SU-DHL-6 (cell line): ENCODE results near the gene DLL4.

Source experiments
- H2AFZ ChIP-seq: fragments of 200-600 bp; sonication (generic); 2 replicates; pipeline ENCODE4 v1.6.1; 2014; ENCODE audit warnings: low read depth, mild to moderate bottlenecking, moderate library complexity, mixed read lengths, antibody characterized with exemption, low read length; ENCODE audit not compliant: severe bottlenecking
- H3F3A ChIP-seq: fragments of 200-600 bp; shearing (Covaris generic); 2 replicates; pipeline ENCODE4 v1.6.0; 2016; ENCODE audit warnings: antibody characterized with exemption, mild to moderate bottlenecking; ENCODE audit not compliant: insufficient read depth
- H3K27ac ChIP-seq: fragments of 200-600 bp; sonication (generic); 2 replicates; pipeline ENCODE4 v1.5.1; 2016; ENCODE audit warnings: low read depth, mild to moderate bottlenecking, low read length, moderate library complexity, mixed read lengths
- H3K27me3 ChIP-seq: fragments of 200-600 bp; sonication (generic), shearing (Covaris generic); 2 replicates; pipeline ENCODE4 v1.6.0; 2014; ENCODE audit warnings: mild to moderate bottlenecking, low read length
- H3K36me3 ChIP-seq: fragments of 200-600 bp; sonication (generic); 2 replicates; pipeline ENCODE4 v1.6.1; 2014; ENCODE audit warnings: mild to moderate bottlenecking, low read length, mixed read lengths
- H3K4me2 ChIP-seq: fragments of 300-600, 200-600 bp; shearing (Covaris generic), sonication (generic); 2 replicates; pipeline ENCODE4 v1.6.0; 2014; ENCODE audit warnings: low read length, low read depth, mild to moderate bottlenecking; ENCODE audit not compliant: poor library complexity, severe bottlenecking
- H3K4me3 ChIP-seq: fragments of 200-600 bp; sonication (generic); 2 replicates; pipeline ENCODE4 v1.5.1; 2014; ENCODE audit warnings: antibody characterized with exemption, low read length, mild to moderate bottlenecking, mixed read lengths; ENCODE audit not compliant: insufficient read depth, poor library complexity, severe bottlenecking
- H3K79me2 ChIP-seq: fragments of 200-600 bp; sonication (generic); 2 replicates; pipeline ENCODE4 v1.6.1; 2014; ENCODE audit warnings: mild to moderate bottlenecking, low read length, moderate library complexity; ENCODE audit not compliant: insufficient read depth
- H3K9ac ChIP-seq: fragments of 200-600 bp; sonication (generic); 2 replicates; pipeline ENCODE4 v1.7.0; 2014; ENCODE audit warnings: mild to moderate bottlenecking, low read length
- H3K9me2 ChIP-seq: fragments of 200-600 bp; sonication (generic); replicated peaks from 2 replicates; pipeline ENCODE4 v1.6.1; 2014; ENCODE audit warnings: low read length; ENCODE audit not compliant: insufficient read depth
- H3K9me3 ChIP-seq: fragments of 200-600 bp; sonication (generic); 2 replicates; pipeline ENCODE4 v1.6.1; 2014; ENCODE audit warnings: low read length, mixed read lengths; ENCODE audit not compliant: insufficient read depth
- H4K20me1 ChIP-seq: fragments of 200-600 bp; sonication (generic); 2 replicates; pipeline ENCODE4 v1.6.1; 2014; ENCODE audit warnings: low read depth, mild to moderate bottlenecking, antibody characterized with exemption, low read length, moderate library complexity, mixed read lengths
- CTCF ChIP-seq: fragments of 200-600 bp; sonication (generic); IDR thresholded peaks from one replicate; pipeline ENCODE4 v1.5.1; 2017; ENCODE audit warnings: antibody characterized with exemption, mild to moderate bottlenecking, low read length, moderate library complexity; ENCODE audit not compliant: insufficient read depth, poor library complexity, severe bottlenecking
- EZH2phosphoT487 ChIP-seq: fragments of 200-600 bp; sonication (generic), shearing (Covaris generic); conservative IDR thresholded peaks from 2 replicates; pipeline ENCODE4 v1.6.1; 2018; ENCODE audit warnings: mild to moderate bottlenecking, antibody characterized with exemption, low read length, moderate library complexity, mixed read lengths

DLL4 gene

GRCh38 chr15:40893733-40894680 is 35.1 kb upstream of the DLL4 start, which contains the start of gene VPS18:
VPS18 (plus strand) TSS chr15:40894450; CDS start chr15:40894769, 319 bp downstream.
- H3K4me3 ChIP-seq, result peak within 1 kb of the TSS; percentile 91
- peak within 1 kb of the TSS; percentile 5 for H3K27ac ChIP-seq
- no peaks in the 10 kb centered on the region for H3K27me3 ChIP-seq
- peak within 1 kb of the TSS; percentile 98 for H2AFZ ChIP-seq
- H3K36me3 ChIP-seq, result no peaks in the 10 kb centered on the region
- H3K4me2 ChIP-seq, result peak within 1 kb of the TSS; percentile 91
- peaks cover 12% of the 10 kb centered on the region; the same call in 1 of the 2 replicates for H3K79me2 ChIP-seq
- no peaks in the 10 kb centered on the region for H3K9me3 ChIP-seq
- no peaks in the 10 kb centered on the region for H3K9me2 ChIP-seq
- TF ChIP-seq EZH2phosphoT487, result no peak
- peak; percentile 28 for TF ChIP-seq CTCF
- H4K20me1 ChIP-seq, result no peaks in the 10 kb centered on the region
- peak within 1 kb of the TSS; percentile 85 for H3K9ac ChIP-seq
- H3F3A ChIP-seq, result 0 out of 2 replicates have a peak, but pooled peaks cover 3% of the 10 kb centered on the region

GRCh38 chr15:40894681-40895448 is 34.3 kb upstream of the DLL4 start:
- Histone ChIP-seq H4K20me1 (no peaks in the 10 kb centered on the region), H2AFZ (peak overlapping the region; percentile 45), H3K9ac (peak overlapping the region; percentile 85), H3K4me2 (peak overlapping the region; percentile 91), H3K27me3 (no peaks in the 10 kb centered on the region), H3K27ac (peak overlapping the region; percentile 5), H3K4me3 (peak overlapping the region; percentile 91), H3K79me2 (peaks cover 12% of the 10 kb centered on the region; the same call in 1 of the 2 replicates), H3F3A (0 out of 2 replicates have a peak, but pooled peaks cover 3% of the 10 kb centered on the region), H3K9me3 (no peaks in the 10 kb centered on the region), H3K36me3 (no peaks in the 10 kb centered on the region), H3K9me2 (no peaks in the 10 kb centered on the region)
- TF ChIP-seq EZH2phosphoT487, result no peak
- peak; percentile 57 for TF ChIP-seq CTCF

- no peaks in the 10 kb centered on the region for H4K20me1 ChIP-seq
- TF ChIP-seq CTCF (no peak), EZH2phosphoT487 (no peak)
Measured at GRCh38 chr15:40899536-40900207, 29.5 kb upstream of the DLL4 start.

More at GRCh38 chr15:40899536-40900207, 29.5 kb upstream of the DLL4 start:
- no peaks in the 10 kb centered on the region for H3K27me3 ChIP-seq
- peaks cover 9% of the 10 kb centered on the region; the same call in 1 of the 2 replicates for H3K79me2 ChIP-seq
- H3K4me2 ChIP-seq, result no peak overlapping the region
- H3K9me3 ChIP-seq, result no peaks in the 10 kb centered on the region
- no peak overlapping the region for H2AFZ ChIP-seq
- H3F3A ChIP-seq, result no peaks in the 10 kb centered on the region
- H3K9me2 ChIP-seq, result no peaks in the 10 kb centered on the region
- no peak overlapping the region for H3K27ac ChIP-seq
- H3K36me3 ChIP-seq, result no peaks in the 10 kb centered on the region
- no peak overlapping the region for H3K4me3 ChIP-seq
- H3K9ac ChIP-seq, result no peak overlapping the region
